Caco-2 (cell line): ENCODE measurements around the gene GOLM1. TPM values are rescaled to one million over a fixed set of nuclear protein-coding genes. Genes with fewer than 3 reads are reported as not detected.

Source experiments
- BruUV-seq: library from RNA; stranded (reverse); fragments of 400-500 nt; replicated peaks from 2 replicates; lab custom pipeline; 2021; lab: Mats Ljungman, UMichigan
- CTCF ChIA-PET: fragments of 300-600 bp; sonication (Branson Sonifier 250); formaldehyde crosslinking; loops from one replicate; lab custom pipeline; 2022; ENCODE audit warnings: antibody characterized with exemption; lab: Charles Lee
- POLR2A ChIA-PET: fragments of 300-600 bp; sonication (Branson Sonifier 250); formaldehyde crosslinking; loops from one replicate; lab custom pipeline; 2022; ENCODE audit warnings: antibody characterized with exemption; lab: Charles Lee
- DNase-seq, 2 experiments: peaks; one replicate each; pipeline versions ENCODE4 v3.0.0 to v3.0.0-alpha.2; 2020 to 2022
- H3K27me3 ChIP-seq: replicated peaks from 2 replicates; pipeline ENCODE4 v1.6.0; 2011; ENCODE audit warnings: low read length; ENCODE audit not compliant: control insufficient read depth, insufficient read depth
- H3K36me3 ChIP-seq: 2 replicates; pipeline ENCODE4 v1.5.1; 2011; ENCODE audit warnings: low read length; ENCODE audit not compliant: control insufficient read depth, insufficient read depth
- H3K4me1 ChIP-seq: fragments of 250-450 bp; sonication (Bioruptor Pico); 2 replicates; pipeline ENCODE4 v1.5.1; 2020; ENCODE audit warnings: mild to moderate bottlenecking
- H3K4me3 ChIP-seq: 2 replicates; pipeline ENCODE4 v1.5.1; 2011; ENCODE audit warnings: low read depth, mild to moderate bottlenecking, control low read depth, low read length
- H3K9me3 ChIP-seq: fragments of 250-450 bp; sonication (Bioruptor Pico); 2 replicates; pipeline ENCODE4 v1.5.1; 2020; ENCODE audit warnings: mild to moderate bottlenecking, moderate library complexity
- H3K27ac Mint-ChIP-seq: one replicate; pipeline ENCODE4 v1.8.0; 2022; ENCODE audit warnings: mixed read lengths; ENCODE audit not compliant: unreplicated experiment
- H3K27me3 Mint-ChIP-seq: one replicate; pipeline ENCODE4 v1.8.0; 2022; ENCODE audit warnings: mixed read lengths; ENCODE audit not compliant: insufficient read depth, unreplicated experiment
- H3K36me3 Mint-ChIP-seq: one replicate; pipeline ENCODE4 v1.8.0; 2022; ENCODE audit warnings: mild to moderate bottlenecking, mixed read lengths; ENCODE audit not compliant: insufficient read depth, unreplicated experiment
- H3K4me1 Mint-ChIP-seq: one replicate; pipeline ENCODE4 v1.8.0; 2022; ENCODE audit warnings: low read depth, mixed read lengths; ENCODE audit not compliant: unreplicated experiment
- H3K4me3 Mint-ChIP-seq: one replicate; pipeline ENCODE4 v1.8.0; 2022; ENCODE audit warnings: mild to moderate bottlenecking, moderate library complexity, mixed read lengths; ENCODE audit not compliant: unreplicated experiment
- H3K9me3 Mint-ChIP-seq: one replicate; pipeline ENCODE4 v1.8.0; 2022; ENCODE audit warnings: mixed read lengths; ENCODE audit not compliant: unreplicated experiment
- intact Hi-C: fragments of 100-400 bp; cut with micrococcal nuclease; formaldehyde crosslinking; loops from one replicate; pipeline ENCODE4 v1.10.0; 2022; ENCODE audit not compliant: unreplicated experiment
- total RNA-seq: library from RNA; stranded (reverse); gene quantifications from 2 replicates; pipeline ENCODE4 v1.2.3, GENCODE V29; 2022
- TF ChIP-seq, protein P1 (sequence below), 2 experiments: fragments of 200-600 bp in 1 of 2; IDR thresholded peaks; 1 replicate in 1 of 2; 2 replicates in 1 of 2; pipeline versions ENCODE4 v1.5.1 to v1.8.0; 2011 to 2022; ENCODE audit warnings: antibody characterized with exemption in 1 of 2, control low read depth in 1 of 2, inconsistent platforms in 1 of 2, low read depth in 1 of 2, low read length in 1 of 2, mild to moderate bottlenecking in 1 of 2, moderate library complexity in 1 of 2; ENCODE audit not compliant: insufficient read depth in 1 of 2, severe bottlenecking in 1 of 2, unreplicated experiment in 1 of 2

GOLM1 gene
- total RNA-seq, 1 experiment from 2014 or later = 53.6 TPM

DNA sequence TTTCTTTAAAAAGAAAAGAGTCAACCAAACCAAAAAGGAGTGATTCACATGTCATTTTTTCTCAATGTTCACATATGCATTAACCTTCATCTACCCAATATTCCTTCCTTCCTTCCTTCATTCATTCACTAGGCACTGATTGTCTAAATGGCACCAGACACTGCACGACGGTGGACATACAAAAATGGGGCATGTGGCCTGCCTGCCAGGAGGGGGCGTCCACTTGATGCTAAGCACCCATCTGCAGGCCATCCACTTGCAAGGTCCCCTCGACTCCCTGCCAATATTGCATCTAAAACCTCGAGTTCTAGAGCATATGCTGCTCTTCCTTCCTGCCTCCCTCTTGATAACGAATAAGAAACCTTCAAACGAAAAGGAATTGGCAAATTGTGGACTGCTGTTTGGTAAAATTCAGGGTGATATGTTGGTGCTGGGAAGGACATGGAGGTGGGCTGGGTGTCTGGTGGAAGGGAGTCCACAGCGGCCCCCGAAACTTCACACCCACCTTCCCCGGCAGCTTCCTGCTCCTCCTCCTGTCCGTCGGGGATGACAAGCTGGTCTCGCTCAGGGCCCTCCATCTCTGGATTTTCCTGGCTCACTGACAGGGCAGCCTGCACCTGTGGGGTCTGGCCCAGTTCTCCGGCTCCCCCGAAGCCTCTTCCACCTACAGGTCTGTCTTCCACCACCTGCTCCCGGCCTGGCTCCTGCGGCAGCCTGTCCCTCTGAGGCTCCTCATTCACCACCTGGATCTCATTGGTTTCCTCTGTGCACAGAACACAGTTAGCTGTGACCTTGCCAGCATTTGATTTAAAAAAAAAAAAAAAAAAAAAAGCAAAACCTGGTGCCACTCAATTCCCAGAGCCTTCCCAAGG is 64.3 kb downstream of the GOLM1 start:
- H3K4me1 ChIP-seq = no peaks in the 10 kb centered on the region
- H3K9me3 ChIP-seq = no peaks in the 10 kb centered on the region
- POLR2A ChIA-PET = no interaction called here
- TF ChIP-seq, protein P1, sequence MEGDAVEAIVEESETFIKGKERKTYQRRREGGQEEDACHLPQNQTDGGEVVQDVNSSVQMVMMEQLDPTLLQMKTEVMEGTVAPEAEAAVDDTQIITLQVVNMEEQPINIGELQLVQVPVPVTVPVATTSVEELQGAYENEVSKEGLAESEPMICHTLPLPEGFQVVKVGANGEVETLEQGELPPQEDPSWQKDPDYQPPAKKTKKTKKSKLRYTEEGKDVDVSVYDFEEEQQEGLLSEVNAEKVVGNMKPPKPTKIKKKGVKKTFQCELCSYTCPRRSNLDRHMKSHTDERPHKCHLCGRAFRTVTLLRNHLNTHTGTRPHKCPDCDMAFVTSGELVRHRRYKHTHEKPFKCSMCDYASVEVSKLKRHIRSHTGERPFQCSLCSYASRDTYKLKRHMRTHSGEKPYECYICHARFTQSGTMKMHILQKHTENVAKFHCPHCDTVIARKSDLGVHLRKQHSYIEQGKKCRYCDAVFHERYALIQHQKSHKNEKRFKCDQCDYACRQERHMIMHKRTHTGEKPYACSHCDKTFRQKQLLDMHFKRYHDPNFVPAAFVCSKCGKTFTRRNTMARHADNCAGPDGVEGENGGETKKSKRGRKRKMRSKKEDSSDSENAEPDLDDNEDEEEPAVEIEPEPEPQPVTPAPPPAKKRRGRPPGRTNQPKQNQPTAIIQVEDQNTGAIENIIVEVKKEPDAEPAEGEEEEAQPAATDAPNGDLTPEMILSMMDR (IDR thresholded peaks at IDR 0.05; ENCODE audit: insufficient read depth in 1 of 2, low read depth in 1 of 2, low read length in 1 of 2, severe bottlenecking in 1 of 2, unreplicated experiment in 1 of 2) = peak; percentile 48 to 63
- peak; percentile 54 to 62 for DNase-seq
- BruUV-seq = no TSS peak
- no peaks in the 10 kb centered on the region for H3K9me3 Mint-ChIP-seq
- CTCF ChIA-PET = no interaction called here
- no peaks in the 10 kb centered on the region for H3K4me1 Mint-ChIP-seq
- no peaks in the 10 kb centered on the region for H3K27me3 ChIP-seq
- no peak overlapping the region for H3K4me3 Mint-ChIP-seq
- intact Hi-C loops = no loop called here
- no peak overlapping the region for H3K27ac Mint-ChIP-seq
- H3K36me3 Mint-ChIP-seq = peaks cover 32% of the 10 kb centered on the region
- H3K27me3 Mint-ChIP-seq = no peaks in the 10 kb centered on the region
- no peak overlapping the region for H3K4me3 ChIP-seq
- H3K36me3 ChIP-seq = no peaks in the 10 kb centered on the region

DNA sequence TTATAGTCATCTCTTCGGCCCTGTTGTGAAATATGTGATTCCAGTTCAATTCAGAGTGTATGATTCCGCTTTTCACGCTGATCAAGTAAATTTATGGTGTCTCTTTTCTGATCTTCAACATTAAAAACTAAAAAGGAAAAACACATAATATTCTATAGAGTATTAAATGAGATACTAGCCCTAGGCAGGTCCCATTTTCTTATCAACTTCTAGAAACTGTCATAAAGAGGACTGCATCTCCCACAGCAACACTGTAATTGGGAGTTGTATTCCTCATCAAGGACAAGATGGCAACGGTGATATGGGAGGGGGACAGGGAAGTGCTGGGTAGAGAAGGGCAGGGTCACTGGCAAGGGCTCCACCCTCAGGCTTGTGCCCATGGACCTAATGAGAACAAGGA is 71.6 kb downstream of the GOLM1 start:
- ChIA-PET POLR2A (no interaction called here), CTCF (no interaction called here)
- no peaks in the 10 kb centered on the region for H3K27me3 ChIP-seq
- no peaks in the 10 kb centered on the region for H3K27me3 Mint-ChIP-seq
- H3K27ac Mint-ChIP-seq = no peak overlapping the region
- H3K4me1 Mint-ChIP-seq = no peaks in the 10 kb centered on the region
- H3K9me3 Mint-ChIP-seq = no peaks in the 10 kb centered on the region
- TF ChIP-seq, protein P1 (IDR thresholded peaks at IDR 0.05; ENCODE audit: insufficient read depth in 1 of 2, low read depth in 1 of 2, low read length in 1 of 2, severe bottlenecking in 1 of 2, unreplicated experiment in 1 of 2) = no peak
- no peak overlapping the region for H3K4me3 Mint-ChIP-seq
- no peaks in the 10 kb centered on the region for H3K36me3 ChIP-seq
- no peaks in the 10 kb centered on the region for H3K9me3 ChIP-seq
- DNase-seq = no peak
- no TSS peak for BruUV-seq
- peaks cover 61% of the 10 kb centered on the region for H3K36me3 Mint-ChIP-seq
- H3K4me3 ChIP-seq = no peak overlapping the region
- intact Hi-C loops = no loop called here
- H3K4me1 ChIP-seq = no peaks in the 10 kb centered on the region

DNA sequence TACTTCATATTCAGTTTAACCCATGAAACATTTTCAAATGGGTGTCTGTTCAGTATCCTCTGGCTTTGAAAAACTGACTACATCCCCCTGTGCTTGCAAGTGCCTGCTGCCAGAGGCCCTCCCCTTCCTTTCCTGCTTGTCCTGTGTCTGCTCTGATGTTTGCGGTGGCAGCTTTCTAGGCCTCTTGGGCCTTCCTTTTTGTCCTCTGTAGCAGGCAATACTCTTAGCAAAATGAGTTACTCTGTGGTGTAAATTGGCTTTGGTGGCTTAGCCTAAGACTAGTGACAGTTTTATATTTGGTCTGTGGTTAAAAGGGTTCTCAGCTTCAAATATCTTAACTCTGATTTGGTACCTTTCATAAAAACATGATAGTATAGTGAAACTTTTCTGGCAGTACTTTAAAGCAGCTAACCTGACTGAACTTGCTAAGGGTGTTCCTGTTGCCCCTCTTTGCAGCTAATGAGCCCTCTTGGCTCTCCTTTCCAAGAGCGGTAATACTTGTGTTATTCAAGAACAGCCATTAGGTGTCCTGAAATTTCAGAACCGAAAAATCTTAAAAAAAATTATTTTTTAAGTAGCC is 76.6 kb downstream of the GOLM1 start:
- no peaks in the 10 kb centered on the region for H3K4me1 Mint-ChIP-seq
- no peaks in the 10 kb centered on the region for H3K27me3 Mint-ChIP-seq
- no peak overlapping the region for H3K27ac Mint-ChIP-seq
- CTCF ChIA-PET = no interaction called here
- no peaks in the 10 kb centered on the region for H3K27me3 ChIP-seq
- no peak overlapping the region for H3K4me3 Mint-ChIP-seq
- DNase-seq = no peak
- BruUV-seq = no TSS peak
- no peaks in the 10 kb centered on the region for H3K4me1 ChIP-seq
- H3K36me3 Mint-ChIP-seq = peaks cover 80% of the 10 kb centered on the region
- intact Hi-C loops = no loop called here
- H3K9me3 Mint-ChIP-seq = no peaks in the 10 kb centered on the region
- TF ChIP-seq, protein P1 (IDR thresholded peaks at IDR 0.05; ENCODE audit: insufficient read depth in 1 of 2, low read depth in 1 of 2, low read length in 1 of 2, severe bottlenecking in 1 of 2, unreplicated experiment in 1 of 2) = no peak
- POLR2A ChIA-PET = no interaction called here
- no peak overlapping the region for H3K4me3 ChIP-seq
- no peaks in the 10 kb centered on the region for H3K36me3 ChIP-seq
- no peaks in the 10 kb centered on the region for H3K9me3 ChIP-seq
